Stimulated activated CD4-positive, alpha-beta T cell treated with anti-CD3 and anti-CD28 coated beads, Interleukin-15, amount 100 ng/mL, for 1 hour (primary cell): ENCODE results near the gene TMC4.
"Not testable (repeated sequence)": the region's sequence is repeated elsewhere in the genome, so short reads cannot be mapped to it uniquely, and the experiment has no call there.

Experiments
- DNase-seq, 2 donors: peaks; one replicate each; pipeline ENCODE4 v3.0.0-alpha.2; 2020; ENCODE audit warnings: low read depth in 1 of 2, low spot score in 1 of 2

Gene TMC4

DNA sequence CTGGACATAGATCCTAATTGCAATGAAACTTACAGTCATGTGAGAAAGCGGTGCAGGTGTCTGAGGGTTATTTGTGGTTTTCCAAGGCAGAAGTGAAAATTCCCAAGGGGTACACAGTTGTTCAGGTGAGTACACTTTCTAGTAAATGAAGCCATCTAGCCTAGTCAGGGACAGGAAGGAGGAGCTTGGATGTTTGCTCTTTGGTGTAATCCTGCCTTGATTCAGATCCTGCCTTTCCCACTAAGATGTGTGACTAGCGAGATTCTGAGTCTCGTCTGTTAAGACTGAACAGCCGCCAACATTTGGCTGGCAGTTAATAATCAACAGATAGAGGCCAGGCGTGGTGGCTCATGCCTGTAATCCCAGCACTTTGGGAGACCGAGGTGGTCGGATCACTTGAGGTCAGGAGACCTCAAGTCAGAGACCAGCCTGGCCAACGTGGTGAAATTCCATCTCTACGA lies 30.2 kb upstream of the TMC4 start:
- no peak for DNase-seq

DNA sequence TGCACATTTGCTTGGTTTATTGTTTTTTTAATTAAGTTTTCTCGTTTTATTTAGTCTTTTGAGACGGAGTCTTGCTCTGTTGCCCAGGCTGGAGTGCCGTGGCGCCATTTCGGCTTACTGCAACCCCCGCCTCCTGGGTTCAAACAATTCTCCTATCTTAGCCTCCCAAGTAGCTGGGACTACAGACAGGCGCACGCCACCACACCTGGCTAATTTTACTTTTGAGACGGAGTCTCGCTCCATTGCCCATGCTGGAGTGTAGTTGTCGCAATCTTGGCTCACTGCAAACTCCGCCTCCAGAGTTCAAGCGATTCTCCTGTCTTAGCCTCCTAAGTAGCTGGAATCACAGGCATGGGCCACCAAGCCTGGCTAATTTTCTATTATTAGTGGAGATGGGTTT lies 29.0 kb upstream of the TMC4 start:
- no peak for DNase-seq

DNA sequence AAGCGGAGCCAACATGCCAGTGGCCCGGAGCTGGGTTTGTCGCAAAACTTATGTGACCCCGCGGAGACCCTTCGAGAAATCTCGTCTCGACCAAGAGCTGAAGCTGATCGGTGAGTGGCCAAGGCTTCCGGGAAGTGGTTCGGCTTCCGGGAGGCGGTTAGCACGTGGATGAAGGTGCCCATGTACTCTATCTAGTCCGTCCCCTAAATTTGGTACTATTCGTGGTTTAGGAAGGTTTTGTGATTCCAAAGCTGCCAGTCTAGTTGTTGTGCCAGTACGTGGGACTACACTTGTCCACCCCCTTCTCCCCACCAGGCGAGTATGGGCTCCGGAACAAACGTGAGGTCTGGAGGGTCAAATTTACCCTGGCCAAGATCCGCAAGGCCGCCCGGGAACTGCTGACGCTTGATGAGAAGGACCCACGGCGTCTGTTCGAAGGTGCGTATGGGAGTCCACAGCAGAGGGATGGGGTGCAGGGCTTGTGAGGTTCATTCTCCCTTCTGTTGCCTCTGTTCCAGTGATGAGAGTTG lies 28.3 kb upstream of the TMC4 start:
- no peak for DNase-seq

DNA sequence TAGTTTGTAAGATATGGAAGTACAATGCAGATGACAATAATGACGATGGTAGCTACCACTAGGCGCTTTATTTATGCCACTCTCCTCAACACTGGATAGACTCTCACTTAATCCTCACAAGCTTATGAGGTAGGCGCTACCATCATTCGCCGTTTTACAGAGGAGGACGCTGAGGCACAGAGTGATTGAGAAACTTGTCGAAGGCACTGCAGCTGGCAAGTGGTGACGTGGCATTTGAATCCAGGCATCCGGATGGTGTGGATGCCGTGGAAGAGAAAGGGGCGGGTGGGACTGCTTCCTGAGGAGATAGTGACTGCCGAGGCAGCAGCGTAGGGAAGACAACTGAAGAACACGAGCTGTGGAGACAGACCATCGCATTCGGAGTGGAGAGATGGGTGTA lies 26.4 kb upstream of the TMC4 start:
- no peak for DNase-seq

DNA sequence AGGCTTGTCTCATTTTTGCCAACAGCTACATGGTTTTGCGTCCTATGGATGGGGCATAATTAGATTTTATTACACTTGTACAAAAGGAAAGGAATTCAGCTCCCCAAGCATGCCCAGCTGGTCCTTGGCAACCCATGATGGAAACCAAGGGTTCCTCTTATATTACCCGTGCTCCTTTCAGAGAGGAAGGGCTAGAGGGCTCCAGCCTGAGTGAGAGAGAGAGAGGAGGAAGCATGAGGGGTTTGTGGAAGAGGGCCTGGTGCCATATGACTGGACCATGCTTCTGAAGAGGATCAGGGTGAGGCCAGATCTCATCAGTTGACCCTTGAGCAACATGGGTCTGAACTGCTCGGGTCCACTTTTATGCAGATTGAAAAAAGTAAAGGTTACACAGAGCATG lies 24.2 kb upstream of the TMC4 start:
- DNase-seq: no peak

DNA sequence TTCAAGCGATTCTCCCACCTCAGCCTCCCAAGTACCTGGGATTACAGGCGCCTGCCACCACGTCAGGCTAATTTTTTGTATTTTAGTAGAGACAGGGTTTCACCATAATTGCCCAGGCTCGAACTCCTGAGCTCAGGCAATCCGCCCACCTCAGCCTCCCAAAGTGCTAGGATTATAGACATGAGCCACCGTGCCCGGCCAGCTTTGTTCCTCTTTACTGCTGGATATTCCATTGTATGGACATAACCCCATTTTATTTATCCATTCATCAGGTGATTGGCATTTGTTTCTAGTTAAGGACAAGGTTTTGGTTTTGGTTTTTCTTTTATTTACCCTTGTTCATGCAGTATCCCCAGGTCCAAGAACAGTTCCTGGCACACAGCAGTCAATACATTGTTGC lies 23.6 kb upstream of the TMC4 start:
- no peak for DNase-seq

DNA sequence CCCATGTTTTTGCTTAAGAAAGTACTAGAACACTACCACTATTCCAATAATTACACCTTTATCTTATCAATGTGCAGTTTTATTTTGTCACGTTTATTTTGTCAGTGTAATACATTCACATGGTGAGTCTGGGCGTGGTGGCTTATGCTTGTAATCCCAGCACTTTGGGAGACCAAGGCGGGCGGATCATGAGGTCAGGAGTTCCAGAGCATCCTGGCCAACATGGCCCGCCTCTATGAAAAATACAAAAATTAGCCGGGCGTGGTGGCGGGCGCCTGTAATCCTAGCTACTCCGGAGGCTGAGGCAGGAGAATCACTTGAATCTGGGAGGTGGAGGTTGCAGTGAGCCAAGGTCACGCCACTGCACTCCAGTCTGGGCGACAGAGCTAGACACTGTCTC lies 21.5 kb upstream of the TMC4 start:
- not testable (repeated sequence) for DNase-seq

DNA sequence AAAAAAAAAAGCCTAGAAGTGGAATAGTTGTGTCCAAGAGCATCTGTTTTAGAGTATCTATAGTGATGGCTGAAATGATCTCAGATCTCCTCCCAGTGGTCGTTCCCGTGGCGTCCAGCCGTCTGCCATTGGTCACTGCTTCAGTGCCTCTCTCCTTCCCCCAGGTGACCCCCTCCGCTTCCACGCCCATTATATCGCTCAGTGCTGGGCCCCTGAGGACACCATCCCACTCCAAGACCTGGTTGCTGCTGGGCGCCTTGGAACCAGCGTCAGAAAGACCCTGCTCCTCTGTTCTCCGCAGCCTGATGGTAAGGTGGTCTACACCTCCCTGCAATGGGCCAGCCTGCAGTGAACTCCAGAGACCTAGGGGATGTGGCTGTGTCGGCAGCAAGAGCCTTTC lies 20.1 kb upstream of the TMC4 start:
- DNase-seq: no peak

DNA sequence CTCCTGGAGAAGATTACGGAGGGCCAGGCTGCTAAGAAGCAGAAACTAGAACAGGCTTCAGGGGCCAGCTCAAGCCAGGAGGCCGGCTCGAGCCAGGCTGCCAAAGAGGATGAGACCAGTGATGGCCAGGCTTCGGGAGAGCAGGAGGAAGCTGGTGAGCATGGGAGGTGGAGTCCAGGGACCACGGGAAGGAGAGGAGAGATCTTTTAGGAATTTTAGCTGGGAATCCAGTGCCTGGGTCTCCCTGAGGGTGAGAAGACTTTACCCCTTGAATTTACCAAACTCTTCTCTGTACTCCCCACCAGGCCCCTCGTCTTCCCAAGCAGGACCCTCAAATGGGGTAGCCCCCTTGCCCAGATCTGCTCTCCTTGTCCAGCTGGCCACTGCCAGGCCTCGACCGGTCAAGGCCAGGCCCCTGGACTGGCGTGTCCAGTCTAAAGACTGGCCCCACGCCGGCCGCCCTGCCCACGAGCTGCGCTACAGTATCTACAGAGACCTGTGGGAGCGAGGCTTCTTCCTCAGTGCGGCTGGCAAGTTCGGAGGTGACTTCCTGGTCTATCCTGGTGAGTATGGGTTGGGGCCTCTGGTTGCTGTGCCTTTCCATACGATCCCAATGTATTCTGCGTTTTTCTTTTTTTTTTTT lies 19.0 kb upstream of the TMC4 start:
- DNase-seq: no peak

DNA sequence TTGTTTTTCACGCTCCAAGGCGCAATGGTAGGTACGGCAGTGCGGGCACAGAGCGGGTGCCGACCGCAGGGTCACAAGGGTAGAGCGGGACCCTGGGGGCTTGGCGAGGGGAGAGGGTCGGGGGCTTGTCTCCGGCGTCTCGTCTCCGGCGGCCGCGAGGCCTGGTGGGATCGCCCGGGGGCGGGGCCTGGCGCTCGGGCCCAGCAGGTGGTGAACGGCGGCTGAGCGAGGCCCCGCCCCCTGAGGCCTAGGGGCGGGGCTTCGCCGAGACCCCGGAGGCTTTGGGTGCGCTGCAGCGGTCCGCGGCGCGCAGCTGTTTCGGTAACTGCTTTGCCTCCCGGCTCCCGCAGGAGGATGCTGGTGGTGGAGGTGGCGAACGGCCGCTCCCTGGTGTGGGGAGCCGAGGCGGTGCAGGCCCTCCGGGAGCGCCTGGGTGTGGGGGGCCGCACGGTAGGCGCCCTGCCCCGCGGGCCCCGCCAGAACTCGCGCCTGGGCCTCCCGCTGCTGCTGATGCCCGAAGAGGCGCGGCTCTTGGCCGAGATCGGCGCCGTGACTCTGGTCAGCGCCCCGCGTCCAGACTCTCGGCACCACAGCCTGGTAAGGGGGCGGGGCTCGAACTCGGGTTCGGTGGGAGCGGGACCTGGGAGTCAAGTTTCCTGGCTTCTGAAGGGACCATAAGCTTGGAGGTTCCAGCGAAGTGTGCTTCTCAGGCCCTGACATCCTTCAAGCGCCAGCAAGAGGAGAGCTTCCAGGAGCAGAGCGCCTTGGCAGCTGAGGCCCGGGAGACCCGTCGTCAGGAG lies 18.3 kb upstream of the TMC4 start, which contains the start of gene TSEN34:
TSS of gene TSEN34 (plus strand) at position 298 of the 800 bp plus-strand sequence. CDS start at position 355, 57 bp downstream.
- DNase-seq: peak; percentile 81 to 85

DNA sequence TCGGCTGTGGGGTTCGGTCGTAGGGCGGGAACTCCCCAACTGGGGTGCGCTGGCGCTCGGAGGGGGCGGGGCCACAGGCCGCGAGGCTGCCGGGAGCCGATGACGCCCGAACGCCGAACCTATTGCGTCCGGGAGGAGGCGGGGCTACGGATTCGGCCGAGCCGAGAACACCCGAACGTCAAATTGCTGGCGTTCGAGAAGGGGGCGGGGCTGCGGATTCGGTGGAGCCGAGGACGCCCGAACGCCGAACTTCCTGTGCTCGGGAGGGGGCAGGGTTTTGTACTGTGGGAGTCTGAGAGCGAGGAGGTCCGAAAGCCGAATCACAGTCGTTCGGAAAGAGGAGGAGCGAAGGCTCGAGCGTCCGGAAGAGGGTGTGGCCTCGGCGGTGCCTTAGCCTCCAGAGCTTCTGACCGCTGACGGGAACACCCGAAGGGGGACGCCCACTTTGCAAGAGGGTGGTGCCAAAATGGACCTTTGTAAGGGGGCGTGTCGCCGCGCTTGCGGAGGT lies 17.6 kb upstream of the TMC4 start:
- DNase-seq: peak; percentile 99 to 100

DNA sequence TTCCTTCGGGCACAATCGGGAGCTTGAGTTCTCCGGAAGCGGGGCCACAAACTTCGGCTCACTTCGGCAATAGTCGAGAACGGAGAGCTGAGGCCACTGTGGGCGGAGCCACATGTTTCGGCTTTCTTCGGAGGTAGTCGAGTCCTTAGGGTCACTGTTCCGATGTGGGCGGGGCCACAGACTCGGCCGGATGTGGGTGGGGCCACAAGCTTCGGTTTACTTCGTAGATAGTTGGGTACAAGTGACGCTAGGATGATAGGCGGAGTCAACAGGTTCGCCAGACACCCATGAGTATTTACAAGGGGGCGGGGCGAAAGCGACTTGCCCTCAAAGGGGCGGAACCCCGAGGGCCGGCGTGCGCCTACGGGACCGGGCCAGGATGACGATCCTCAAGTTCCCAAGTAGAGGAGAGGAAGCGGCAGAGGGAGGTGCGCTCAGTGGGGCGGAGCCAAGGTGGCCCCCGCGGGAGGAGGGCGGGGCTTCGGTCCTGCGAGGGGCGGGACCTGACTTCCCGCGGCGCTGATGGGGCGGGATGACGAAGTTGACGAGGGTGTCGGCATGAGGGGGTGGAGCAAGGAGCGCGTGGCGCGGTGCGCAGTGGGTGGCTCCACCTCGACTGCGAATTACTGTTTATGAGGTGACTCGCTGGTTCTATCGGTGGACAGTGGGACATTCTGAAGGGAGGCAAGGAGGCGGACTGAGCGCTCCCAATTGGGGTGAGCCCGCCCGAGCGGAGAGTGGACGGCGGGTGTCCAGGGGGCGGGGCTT lies 17.0 kb upstream of the TMC4 start:
- peak; percentile 100 for DNase-seq

DNA sequence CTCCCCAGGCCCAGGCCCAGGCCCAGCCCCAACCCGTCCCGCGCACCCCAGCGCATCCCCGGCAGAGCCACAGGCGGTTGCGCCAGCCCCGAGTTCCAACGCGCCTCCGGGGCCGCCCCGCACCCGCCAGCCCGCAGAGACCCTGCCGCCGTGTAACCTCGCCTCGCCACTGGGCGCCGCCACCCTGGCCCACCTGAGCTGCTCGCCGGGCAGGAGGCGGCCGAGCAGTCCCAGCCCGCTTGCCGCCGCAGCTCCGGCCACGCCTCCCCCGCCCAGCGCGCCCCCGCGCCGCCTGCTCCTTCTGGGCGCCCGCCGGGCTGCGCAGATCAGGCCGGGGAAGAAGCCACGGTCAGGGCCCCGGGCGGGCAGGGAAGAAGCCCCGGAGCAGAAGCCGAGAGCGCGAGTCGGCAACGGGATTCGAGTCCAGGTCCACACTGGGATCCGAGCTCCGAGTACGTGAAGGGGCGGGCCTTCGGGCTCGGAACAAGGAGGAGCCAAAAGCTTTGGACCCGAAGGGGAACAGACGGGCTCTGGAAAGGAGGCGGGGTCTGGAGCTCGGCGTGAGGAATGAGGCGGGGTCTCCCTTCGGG lies 16.3 kb upstream of the TMC4 start, which contains the start of gene MBOAT7:
TSS of gene MBOAT7 (minus strand) at position 436 of the 590 bp plus-strand sequence. CDS start 1,072 bp downstream, outside the sequence.
- no peak for DNase-seq

DNA sequence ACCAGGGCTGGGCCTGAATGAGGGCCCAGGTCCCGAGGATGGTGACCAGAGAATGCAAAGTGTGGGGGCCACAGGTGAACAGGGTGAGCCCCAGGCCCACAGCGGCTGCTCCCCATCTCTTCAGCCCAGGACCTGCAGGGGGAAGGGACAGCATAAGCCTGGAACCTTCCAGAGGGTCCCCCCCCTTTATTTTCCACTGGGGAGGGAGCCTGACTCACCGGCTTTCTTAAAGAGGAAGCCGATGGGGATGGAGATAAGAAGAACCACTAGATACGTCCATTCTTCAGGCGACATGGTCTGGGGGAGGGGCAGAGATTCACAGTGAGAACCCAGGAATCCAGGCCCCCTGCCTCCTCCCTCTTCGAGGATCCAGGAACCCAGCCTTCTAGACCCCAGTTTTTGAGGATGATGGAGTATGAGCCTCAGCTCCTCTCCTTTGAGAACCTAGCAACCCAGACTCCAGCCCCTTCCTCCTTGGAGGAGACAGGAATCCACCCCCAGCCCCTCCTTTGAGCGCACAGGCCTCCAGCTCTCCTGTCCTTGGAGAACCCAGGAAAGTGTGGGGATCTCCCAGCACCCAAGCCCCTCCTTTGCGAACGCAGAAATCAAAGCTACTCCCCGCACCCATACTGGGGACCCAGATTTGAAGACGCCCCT lies 15.4 kb upstream of the TMC4 start:
- DNase-seq: peak in 1 of 2 donors; percentile 43

DNA sequence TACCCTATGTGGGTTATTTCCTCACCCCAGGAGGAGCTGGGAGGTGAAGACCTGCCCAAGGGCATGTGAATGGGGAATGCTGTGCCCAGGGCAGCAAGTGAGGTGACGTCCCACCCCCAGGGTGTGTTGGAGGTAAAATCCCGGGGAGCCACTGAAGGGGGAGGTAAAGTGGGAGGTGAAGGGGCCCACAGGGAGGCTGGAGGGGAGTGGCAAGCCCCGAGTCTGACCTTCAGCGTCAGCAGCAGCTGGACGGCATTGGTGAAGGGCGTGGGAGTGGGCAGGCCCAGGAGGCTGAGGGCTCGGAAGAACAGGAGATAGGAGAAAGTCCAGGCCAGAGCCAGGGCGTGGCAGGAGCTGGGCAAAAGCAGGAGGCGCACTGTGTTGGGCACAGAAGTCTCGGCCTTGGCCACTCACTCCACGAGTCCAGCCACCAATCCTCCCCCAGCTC lies 14.0 kb upstream of the TMC4 start:
- no peak for DNase-seq

DNA sequence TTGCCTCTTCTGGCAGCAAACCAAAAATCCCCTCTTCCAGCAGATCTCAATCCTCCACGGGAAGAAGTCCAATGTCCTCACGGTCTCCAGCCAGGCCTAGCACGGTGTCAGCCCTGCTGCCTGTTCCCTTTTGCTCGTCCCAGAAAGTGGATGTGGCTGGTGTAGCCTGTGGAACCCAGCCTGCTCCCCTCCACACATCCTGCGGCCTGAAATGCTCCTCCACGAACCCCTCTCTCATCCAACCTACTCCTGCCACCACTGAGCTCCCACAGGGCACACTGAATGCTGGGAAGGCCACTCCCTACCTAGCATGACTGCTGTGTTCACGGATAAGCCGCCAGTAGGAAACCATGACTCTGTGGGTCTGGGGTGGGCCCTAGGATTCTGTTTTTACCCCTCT lies 13.4 kb upstream of the TMC4 start:
- no peak for DNase-seq

DNA sequence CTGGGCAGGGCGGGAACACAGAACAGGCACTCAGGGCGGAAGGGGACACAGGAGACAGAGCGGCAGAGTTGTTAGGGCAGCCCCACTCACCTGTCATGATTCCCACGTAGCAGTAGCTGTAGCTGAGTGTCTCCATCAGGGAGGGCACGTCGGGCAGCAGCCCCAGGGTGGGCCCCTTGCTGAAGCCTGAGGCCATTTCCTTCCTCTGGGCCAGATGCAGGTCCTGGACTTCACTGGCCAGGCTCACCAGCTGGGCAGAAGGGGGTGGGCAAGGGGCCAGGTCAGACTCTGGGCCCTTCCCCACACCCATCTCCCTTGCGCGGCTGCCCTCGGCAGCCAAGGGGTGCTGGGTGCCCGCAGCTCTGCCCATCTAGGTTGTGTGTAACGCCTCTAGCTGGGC lies 10.5 kb upstream of the TMC4 start:
- no peak for DNase-seq

DNA sequence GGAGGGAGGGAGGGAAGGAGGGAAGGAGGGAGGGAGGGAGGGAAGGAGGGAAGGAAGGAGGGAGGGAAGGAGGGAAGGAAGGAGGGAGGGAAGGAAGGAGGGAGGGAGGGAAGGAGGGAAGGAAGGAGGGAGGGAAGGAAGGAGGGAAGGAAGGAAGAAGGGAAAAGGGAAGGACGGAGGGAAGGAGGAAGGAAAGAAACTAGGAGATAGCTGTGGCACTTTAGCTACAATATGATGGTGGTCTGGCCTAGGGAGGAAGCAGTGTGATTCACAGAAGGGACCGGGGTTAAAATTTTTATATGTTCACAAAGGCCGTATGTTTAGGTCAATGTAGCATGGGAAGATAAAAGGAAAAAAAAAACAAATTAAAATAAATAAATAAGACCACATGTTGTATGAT lies 8.9 kb upstream of the TMC4 start:
- not testable (repeated sequence) for DNase-seq

DNA sequence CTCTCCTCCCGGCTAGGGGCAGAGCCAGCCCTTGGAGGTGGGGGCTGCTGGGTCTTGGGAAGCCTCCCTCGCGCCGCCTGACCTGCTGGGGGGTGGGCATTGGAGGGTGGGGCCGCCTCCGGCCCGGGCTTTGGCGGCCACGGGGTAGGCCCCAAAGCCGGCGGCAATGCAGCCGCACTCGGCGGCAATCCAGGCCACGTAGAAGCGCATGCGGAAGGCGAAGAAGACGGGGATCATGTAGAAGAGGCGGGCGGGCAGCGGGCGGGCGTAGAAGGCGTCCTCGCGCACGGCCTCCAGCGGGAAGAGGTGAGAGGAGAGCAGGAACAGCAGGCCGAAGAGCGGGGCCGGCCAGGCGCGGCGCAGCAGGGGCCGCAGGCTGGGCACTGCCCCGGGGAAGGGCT lies 7.7 kb upstream of the TMC4 start:
- no peak for DNase-seq

DNA sequence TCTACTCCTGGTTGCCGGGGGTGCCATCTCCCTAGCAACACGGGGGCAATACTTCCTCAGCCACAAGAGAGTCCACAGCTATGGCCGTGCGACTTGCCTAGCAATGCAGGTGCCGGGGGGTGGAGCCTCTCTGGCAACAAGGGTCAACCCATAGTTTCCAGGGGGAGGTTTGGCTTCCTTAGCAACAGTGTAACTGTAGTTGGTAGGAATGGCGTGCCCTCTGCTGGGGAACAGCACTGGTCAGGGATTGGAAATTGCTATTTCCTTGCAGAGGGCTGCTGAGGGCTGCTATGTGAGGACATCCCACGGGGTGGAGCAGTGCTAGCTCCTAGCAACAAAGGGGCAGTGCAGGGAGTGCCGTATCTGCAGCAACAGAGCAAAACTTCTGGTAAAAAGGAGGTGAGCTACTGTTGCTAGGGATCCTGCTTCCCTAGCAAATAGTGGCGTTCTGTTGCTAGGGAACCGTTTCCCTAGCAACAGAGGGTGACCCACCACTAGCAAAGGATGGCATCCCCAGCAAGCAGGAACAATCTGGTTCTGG lies 7.0 kb upstream of the TMC4 start:
- no peak for DNase-seq
